ENCODE results near the gene ONECUT1.
"Not testable (repeated sequence)": the region's sequence is repeated elsewhere in the genome, so short reads cannot be mapped to it uniquely, and the experiment has no call there.

ONECUT1 gene

DNA sequence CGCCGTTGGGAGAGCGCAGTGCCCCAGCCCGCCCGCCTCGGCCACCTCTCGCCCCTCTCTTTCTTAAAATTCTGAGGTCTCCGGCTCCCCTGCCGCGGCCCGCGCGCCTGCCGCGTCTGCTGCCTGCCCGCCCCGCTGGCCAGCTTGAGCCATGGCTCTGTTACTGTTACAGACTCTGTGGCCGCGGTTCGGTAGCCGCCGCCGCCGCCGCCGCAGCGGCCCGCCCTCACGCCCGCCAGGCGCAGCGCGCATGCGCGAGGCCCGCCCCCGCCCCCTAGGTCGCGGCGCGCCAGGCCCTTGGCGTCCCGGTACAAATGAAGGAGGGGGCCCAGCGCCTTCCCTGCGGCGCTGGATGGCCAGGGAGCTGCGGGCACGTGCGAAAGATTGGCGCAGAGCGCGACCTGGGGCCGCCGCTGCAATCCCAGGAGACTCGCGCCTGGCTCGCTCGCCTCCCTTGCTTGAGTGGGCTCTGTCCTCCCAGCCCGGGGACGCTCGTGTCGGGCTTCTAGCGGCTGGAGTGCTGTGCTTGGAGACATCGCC lies at the start of gene ONECUT1:
ONECUT1 (minus strand) TSS at position 168 of the 540 bp plus-strand sequence. CDS start 452 bp downstream, outside the sequence.
- peak; percentile 83 for DNase-seq (ENCODE audit: low spot score)

DNA sequence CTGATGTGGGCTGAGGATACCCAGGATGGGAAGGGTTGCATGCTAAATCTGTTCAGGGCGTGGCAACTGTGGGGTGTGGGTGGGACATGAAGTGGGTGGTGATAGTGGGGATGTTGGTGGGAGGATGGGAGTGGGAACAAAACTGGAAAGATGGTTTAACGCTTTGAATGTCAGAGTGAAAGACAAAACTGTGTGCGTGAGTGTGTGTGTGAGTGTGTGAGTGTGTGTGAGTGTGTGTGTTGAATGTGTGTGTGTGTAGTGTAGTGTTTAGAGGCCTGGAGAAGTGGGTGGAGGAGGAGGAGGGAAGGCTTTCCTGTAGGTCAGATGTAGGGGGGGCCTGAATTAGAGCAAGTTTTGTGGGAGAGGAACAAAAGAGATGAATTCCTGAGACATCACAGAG lies 44.2 kb upstream of the ONECUT1 start:
- no peak for DNase-seq (ENCODE audit: low spot score)

DNA sequence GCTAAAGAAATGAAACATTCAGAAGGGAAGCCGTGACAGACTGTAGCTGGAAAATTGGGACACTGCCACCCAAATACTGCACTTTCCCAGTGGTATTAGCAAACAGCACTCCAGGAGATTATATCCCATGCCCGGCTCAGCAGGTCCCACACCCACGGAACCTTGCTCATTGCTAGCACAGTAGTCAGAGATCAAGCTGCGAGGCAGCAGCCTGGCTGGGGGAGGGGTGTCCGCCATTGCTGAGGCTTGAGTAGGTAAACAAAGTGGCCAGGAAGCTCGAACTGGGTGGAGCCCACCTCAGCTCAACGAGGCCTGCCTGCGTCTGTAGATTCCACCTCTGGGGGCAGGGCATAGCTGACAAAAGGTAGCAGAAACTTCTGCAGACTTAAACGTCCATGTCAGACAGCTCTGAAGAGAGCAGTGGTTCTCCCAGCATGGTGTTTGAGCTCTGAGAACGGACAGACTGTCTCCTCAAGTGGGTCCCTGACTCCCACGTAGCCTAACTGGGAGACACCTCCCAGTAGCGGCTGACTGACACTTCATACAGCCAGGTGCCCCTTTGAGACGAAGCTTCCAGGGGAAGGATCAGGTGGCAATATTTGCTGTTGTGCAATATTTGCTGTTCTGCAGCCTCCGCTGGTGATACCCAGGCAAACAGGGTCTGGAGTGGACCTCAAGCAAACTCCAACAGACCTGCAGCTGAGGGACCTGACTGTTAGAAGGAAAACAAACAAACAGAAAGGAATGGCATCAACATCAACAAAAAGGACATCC lies 34.2 kb upstream of the ONECUT1 start:
- not testable (repeated sequence) for DNase-seq (ENCODE audit: low spot score)

- no peak for DNase-seq (ENCODE audit: low spot score)
Measured at GRCh38 chr15:52822475-52822874, 32.3 kb upstream of the ONECUT1 start.

- no peak for DNase-seq (ENCODE audit: low spot score)
Measured at GRCh38 chr15:52819253-52819652, 29.1 kb upstream of the ONECUT1 start.

DNA sequence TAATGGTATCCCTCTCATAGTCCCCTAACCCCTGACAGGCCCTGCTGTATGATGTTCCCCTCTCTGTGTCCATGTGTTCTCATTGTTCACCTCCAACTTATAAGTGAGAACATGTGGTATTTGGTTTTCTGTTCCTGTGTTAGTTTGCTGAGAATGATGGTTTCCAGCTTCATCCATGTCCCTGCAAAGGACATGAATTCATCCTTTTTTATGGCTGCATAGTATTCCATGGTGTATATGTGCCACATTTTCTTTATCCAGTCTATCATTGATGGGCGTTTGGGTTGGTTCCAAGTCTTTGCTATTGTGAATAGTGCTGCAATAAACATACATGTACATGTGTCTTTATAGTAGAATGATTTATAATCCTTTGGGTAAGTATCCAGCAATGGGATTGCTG lies 25.8 kb upstream of the ONECUT1 start:
- DNase-seq (ENCODE audit: low spot score), result not testable (repeated sequence)

GRCh38 chr15:52808996-52809395 lies 18.9 kb upstream of the ONECUT1 start:
- no peak for DNase-seq (ENCODE audit: low spot score)

DNA sequence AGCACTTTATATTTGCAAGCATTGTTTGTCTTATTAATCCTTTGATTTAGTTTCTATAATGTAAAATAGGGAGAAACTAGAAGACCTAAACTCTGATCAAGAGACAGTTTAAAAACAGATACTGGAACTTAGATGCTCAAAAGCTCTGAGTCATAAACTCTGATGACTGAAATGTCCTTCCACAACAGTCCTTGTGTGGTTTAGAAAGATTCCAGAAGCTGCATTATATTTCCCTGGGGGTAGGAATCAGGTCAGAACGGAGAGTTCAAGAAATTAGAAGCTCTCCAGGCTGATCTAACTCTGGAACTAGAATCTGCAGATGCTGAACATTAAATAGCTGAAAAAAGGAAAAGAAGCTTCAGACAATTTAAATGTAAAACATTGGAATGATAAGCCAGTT lies 18.3 kb upstream of the ONECUT1 start:
- no peak for DNase-seq (ENCODE audit: low spot score)

- no peak for DNase-seq (ENCODE audit: low spot score)
Measured at GRCh38 chr15:52806284-52806655, 16.1 kb upstream of the ONECUT1 start.

DNA sequence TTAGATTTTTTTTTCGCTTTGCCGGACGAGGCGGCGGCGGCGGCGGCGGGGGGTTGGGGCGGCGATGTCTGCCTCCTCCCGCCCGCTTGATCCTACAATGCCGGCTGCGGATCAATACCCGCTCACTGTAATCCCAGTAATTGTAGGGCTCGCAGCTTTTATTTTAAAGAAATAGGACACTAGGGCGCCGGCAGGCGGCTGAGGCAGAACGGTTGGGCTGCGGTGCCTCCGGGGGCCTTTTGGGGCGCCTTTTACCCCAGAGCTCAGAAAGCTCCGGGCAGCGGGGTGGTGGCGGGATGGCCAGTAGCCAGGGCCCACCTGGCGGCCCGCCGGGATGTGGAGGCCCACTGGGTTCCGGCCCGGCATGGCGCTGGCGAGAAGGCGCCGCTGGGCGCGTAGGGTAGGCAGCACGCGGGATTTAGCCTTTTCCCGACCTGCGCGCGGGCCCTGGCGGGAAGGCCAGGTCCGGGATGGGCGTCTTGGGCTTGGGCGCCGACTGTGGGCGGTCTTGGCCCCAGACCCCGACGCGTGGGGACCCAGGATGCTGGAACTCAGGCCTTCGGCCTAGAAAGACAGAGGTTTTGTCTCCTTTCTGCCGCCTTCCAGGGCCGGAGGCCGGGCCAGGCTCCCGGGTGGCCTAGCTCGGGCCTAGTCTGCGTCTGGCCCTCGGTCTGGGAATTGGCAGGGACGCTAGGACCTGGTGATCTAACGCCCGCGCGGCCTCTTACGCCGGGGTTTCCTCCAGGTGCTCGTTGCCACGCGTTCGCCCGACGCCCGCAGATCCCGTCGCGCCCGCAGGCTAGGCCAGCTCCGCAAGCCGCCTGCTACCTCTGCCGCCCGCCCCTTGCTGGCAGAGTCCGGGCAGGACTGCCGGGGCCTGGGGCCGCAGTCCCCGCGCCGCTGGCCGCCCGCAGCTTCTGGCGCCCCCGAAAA lies 15.5 kb upstream of the ONECUT1 start:
- no peak for DNase-seq (ENCODE audit: low spot score)

- DNase-seq (ENCODE audit: low spot score), result no peak
Measured at GRCh38 chr15:52804526-52805081, 14.5 kb upstream of the ONECUT1 start.

DNA sequence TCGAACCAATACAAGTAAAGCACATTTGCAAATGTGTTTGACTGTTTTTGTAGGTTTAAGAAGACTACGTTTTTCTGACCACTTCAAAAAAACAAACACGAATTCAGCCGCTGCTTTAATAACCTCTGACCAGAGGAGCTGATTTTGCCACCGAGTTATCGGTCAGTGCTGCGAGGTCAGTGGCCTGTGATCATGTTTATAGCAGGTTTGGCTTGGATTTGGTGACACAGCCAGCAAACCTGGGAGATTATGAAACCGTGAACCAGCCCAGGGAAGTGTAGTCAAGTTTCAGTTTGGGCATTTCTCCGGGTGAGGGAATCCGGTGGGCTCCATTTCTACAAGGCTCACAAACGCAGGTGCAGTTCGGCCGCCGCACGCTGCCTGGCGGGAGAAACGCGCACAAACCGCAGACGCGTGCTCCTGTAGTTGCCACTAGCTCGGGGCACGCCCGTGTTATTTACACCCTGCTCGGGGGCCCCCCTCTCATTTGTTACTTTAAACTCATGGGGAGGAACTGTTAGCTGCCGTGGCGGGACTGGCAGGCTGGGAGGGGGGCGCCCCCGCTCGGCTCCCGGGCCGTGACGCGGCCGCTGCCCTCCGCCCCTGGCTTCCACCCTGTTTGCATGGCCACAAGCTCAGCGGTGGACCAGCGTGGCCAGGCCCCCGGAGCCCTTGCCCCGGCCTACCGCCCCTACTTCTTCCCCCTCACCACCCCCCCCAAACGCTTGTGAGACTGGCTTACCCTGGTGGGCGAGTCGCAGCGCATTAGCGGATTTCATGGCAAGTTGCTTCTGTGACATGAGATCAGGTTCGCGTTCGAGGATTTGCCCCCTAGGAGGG lies 13.6 kb upstream of the ONECUT1 start:
- DNase-seq (ENCODE audit: low spot score), result no peak

- no peak for DNase-seq (ENCODE audit: low spot score)
Measured at GRCh38 chr15:52803108-52803466, 13.0 kb upstream of the ONECUT1 start.

DNA sequence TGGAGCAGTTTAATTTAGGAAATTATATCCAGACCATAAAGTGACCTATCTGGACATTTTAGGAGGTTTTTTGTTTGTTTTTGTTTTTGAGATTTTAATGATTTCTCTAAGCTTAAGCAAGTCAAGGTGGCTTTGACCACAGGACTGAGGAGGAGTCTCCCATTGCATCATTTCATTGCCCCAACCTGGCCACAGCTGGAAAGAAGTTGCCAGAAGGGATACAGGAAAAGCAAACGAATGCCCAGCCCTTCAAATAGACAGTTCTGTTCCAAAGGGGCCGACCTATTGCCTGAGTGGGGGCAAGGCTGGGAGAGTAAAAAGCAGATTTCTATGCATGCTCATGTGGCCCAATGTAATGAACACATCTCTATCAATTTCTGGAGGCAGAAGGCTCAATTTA lies 12.0 kb upstream of the ONECUT1 start:
- no peak for DNase-seq (ENCODE audit: low spot score)

DNA sequence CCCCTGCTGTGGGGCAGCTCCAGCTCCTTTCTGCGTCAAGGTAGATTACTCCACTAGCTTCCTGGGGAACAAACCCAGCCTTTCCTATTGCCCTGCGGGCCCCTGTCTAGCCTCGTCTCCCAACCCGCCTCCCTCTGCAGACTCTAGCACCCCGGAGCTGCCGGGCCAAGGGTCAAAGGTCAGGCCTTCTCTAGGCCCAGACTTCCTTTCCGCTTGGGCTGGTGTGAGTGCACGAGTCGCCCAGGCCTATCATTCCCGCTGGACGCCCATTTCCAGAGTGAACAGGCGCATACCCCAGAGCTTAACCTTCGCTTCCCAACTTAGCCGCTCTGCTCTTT lies 11.6 kb upstream of the ONECUT1 start:
- DNase-seq (ENCODE audit: low spot score), result no peak

- DNase-seq (ENCODE audit: low spot score), result no peak
Measured at GRCh38 chr15:52800828-52801747, 11.0 kb upstream of the ONECUT1 start.

DNA sequence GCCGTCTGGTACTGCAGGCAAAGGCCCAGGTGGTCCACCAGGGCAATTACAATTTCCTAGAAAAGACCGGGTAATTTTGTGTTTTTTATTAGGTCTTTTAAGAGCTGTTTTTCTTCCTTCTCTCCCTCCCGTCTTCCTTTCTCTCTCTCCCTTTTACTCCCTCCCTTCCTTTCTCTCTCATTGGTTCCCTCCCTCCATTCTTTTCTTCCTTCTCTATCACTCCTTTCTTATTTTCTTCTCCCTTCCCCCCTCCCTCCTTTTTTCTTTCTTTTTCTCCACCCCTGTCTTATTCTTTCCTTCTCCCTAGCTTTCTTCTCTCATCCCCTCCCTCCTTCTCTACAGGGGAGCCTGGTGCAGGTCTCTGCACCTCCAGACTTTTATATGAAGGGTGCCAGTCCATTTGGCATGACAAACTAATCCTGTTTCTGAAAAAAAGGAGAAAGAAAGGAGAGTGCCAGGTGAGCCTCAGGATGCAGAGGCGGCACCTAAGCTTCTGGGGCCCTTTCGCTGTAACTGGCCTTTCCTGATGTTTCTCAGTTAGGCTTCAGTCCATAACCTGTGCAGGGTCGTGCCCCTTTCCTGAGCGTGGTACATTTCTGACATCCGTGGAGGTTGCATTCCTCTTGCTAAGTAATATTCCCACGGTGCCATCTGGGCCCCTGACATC lies 9.1 kb upstream of the ONECUT1 start:
- DNase-seq (ENCODE audit: low spot score), result no peak

DNA sequence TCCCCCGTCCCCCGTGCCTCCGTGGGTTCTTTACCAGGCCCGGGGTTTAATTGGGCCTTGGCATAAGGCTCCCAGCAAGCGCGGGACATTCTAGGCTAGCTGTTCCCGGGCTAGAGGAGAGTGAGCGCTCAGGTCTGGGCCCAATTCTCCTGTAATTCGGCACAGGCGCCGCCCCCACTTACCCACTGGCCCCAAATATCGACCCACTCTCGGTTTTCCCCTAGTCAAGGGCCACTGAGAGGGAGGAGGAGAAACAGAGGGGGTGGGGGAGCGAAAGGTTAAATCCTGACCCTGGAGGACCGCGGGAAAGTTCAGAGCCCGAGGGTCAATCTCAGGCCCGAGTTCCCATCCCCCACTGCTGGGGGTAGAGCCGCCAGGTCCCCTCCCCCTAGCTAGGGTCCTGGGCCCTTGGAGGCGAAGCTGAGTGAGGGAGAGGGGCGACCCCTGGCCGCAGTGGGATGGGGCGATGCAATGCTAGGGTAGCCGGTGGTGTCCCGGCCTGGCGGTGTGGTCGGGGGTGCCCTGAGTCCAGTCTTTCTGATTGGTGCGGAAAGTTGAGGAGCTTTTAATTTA lies 8.5 kb upstream of the ONECUT1 start:
- DNase-seq (ENCODE audit: low spot score), result peak; percentile 77

DNA sequence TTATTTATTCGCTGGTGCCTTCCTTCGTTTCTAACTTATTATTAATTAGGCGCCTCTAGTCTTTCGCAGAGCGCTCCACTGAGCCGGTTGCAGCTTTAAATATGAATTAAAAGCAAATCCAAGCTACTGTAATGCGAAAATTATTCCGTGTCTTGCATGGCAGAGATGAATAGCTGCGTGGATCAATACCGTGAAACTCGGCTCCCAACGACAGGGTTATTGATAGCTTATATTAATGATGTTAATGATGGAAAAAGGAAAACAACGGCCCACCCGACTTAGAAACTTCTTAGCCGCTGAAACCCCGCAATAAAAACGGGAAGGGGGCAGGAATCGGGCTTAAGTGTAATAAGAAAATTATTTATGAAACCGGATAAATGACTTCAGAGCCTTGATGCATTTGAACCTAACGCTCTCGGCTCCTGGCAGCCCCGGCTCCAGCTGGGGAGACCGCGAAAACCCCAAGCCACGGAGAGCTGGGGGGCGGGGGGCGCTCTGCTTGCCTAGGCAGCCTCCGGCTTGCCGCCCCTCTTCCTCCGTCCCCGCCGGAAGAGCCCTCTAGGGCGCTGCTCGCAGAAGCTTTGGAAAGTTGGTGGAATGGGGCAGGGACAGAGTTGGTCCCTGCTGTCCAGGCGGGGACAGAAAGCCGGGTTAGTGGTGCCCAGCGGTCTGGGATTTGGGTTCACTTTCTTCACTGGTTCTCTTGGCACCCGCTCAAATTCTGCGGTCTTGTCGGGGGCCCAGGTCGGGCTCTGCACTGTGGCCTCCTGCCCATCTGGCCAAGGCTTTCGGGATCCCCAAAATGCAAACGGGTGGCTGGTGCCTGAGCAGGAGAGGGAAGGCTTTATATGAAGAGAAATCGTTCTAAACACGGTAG lies 7.7 kb upstream of the ONECUT1 start:
- DNase-seq (ENCODE audit: low spot score), result no peak

Measured in HuH-7.5 (cell line).